GM12878 (cell line): ENCODE measurements around the gene SNRPA. TPM values are rescaled to one million over a fixed set of nuclear protein-coding genes. Genes with fewer than 3 reads are reported as not detected.

ENCODE experiments used
- BCL3 ChIP-seq: IDR thresholded peaks from 2 replicates; pipeline ENCODE4 v1.6.1; 2011; ENCODE audit warnings: borderline replicate concordance, low read depth, mild to moderate bottlenecking, moderate library complexity, low read length; ENCODE audit not compliant: insufficient read depth, poor library complexity, severe bottlenecking
- KDM1A ChIP-seq: fragments of 200-600 bp; sonication (generic); IDR thresholded peaks from 2 replicates; pipeline ENCODE4 v1.6.1; 2016; ENCODE audit warnings: borderline replicate concordance
- PBX3 ChIP-seq: IDR thresholded peaks from 2 replicates; pipeline ENCODE4 v1.6.1; 2011; ENCODE audit warnings: mild to moderate bottlenecking, low read depth, low read length, moderate library complexity; ENCODE audit not compliant: insufficient replicate concordance
- REST ChIP-seq: IDR thresholded peaks from 2 replicates; pipeline ENCODE4 v1.6.1; 2012; ENCODE audit warnings: mild to moderate bottlenecking, low read depth, low read length
- ZNF274 ChIP-seq: IDR thresholded peaks from one replicate; pipeline ENCODE4 v1.8.0; 2011; ENCODE audit not compliant: insufficient read length, insufficient read depth
- polyA plus RNA-seq, 11 experiments: library from polyadenylated mRNA; depleted of rRNA in 4 of 11; unstranded in 6 of 11; stranded (reverse) in 5 of 11; fragments of >200 nt; fragmentation: Nextera tagmentation in 4 of 11; fragmentation: Illumina TruSeq in 1 of 11; extraction: Ambion mirVana in 4 of 11; extraction: Trizol in 1 of 11; gene quantifications; 1 replicate in 1 of 11; 2 replicates in 10 of 11; pipeline versions ENCODE4 v1.2.1 to v1.2.3, GENCODE V29; 2011 to 2016; ENCODE audit warnings: inconsistent platforms in 2 of 11, missing spikeins in 2 of 11, low read depth in 1 of 11
- total RNA-seq, 4 experiments: library from RNA; depleted of rRNA in 3 of 4; stranded (reverse); fragments of >200 nt in 3 of 4; fragmentation: Illumina TruSeq in 1 of 4; extraction: Trizol in 1 of 4; gene quantifications; 2 replicates each; pipeline versions ENCODE4 v1.2.1 to v1.2.3, GENCODE V29; 2013 to 2021

The SNRPA gene
- total and polyA plus RNA-seq, 10 of the 15 experiments (the other 5 are each of a cell fraction or from before 2014, with no cell fraction given), result 14.8 to 299 (median 202) TPM

GRCh38 chr19:40786060-40787037 lies 35.3 kb downstream of the SNRPA start (continued):
- TF ChIP-seq REST, result no peak
- no peak for TF ChIP-seq PBX3
- no peak for TF ChIP-seq BCL3
- no peak for TF ChIP-seq KDM1A
- TF ChIP-seq ZNF274, result no peak
